ENCODE data around the gene NACA2. TPM values are rescaled to one million over a fixed set of nuclear protein-coding genes. Genes with fewer than 3 reads are reported as not detected.
"Not testable (repeated sequence)": the region's sequence is repeated elsewhere in the genome, so short reads cannot be mapped to it uniquely, and the experiment has no call there.

NACA2 gene
- total RNA-seq, 1 donor from 2014 or later: not detected

DNA sequence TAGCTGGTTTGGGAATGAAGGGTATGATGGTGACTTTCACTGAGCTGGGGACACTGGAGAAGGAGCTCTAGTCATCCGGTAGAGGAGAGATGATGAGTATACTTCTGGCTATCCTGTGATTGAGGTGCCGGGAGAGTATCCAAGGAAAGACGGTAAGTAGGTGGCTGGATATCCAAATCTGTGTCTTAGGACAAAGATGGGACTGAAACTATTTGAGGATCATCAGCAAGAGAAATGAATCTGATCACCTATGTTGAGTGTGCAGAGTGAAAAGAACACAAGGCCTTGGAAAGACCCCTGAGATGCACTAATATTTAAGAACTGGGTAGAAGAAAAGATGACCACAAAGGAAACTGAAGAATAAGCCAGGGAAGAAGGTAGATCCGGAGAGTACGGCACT lies 1.0 kb downstream of the NACA2 start:
- TF ChIP-seq, protein P1, sequence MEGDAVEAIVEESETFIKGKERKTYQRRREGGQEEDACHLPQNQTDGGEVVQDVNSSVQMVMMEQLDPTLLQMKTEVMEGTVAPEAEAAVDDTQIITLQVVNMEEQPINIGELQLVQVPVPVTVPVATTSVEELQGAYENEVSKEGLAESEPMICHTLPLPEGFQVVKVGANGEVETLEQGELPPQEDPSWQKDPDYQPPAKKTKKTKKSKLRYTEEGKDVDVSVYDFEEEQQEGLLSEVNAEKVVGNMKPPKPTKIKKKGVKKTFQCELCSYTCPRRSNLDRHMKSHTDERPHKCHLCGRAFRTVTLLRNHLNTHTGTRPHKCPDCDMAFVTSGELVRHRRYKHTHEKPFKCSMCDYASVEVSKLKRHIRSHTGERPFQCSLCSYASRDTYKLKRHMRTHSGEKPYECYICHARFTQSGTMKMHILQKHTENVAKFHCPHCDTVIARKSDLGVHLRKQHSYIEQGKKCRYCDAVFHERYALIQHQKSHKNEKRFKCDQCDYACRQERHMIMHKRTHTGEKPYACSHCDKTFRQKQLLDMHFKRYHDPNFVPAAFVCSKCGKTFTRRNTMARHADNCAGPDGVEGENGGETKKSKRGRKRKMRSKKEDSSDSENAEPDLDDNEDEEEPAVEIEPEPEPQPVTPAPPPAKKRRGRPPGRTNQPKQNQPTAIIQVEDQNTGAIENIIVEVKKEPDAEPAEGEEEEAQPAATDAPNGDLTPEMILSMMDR (IDR thresholded peaks at IDR 0.05): no peak
- Mint-ChIP-seq H3K27me3 (ENCODE audit: low read depth) (peaks cover 7% of the 10 kb centered on the region), H3K27ac (ENCODE audit: unreplicated experiment) (no peak overlapping the region), H3K36me3 (ENCODE audit: low read depth) (no peaks in the 10 kb centered on the region), H3K4me1 (ENCODE audit: low read depth) (no peaks in the 10 kb centered on the region), H3K9me3 (ENCODE audit: low read depth) (no peaks in the 10 kb centered on the region), H3K4me3 (ENCODE audit: unreplicated experiment) (no peak overlapping the region)
- no peak for DNase-seq (ENCODE audit: low spot score)

DNA sequence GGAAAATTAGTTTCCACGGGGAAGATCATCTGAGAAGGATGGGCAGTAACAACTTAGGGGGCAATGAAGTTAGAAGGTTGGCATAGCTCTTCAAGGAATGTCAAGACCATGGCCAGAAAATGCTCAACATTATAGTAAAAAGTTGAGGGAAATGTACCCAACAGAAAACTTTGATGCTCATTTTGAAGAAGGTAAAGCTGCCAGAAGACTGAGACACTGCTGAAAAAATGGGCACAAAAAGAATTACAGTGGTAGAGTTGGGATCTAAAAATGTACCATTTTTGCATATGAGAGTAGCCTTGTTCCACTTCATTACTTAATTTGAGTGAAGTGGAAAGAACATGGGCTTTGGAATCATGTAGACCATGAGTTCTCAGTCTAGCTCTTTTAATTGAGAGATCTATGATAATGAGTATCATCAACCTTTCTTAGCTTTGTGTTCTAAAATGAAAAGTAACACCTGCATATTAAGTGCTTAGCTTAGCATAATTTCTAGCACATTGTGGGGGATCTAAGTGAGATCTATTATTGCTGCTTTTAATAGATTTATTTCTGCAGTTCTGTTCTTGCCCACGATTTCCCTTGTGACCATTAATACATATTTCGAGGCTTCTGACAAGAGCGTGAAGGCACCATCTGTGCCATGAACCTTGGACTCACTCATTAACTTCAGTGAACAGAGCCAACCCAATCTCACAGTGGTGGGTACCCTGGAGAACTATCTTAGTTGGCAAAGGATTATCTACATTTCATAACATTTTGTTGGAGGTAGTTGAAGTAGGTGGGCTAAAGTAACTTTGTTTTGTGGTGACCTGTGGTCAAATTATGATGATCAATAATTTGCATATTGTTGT lies 3.0 kb downstream of the NACA2 start:
- no peak for DNase-seq (ENCODE audit: low spot score)
- no peaks in the 10 kb centered on the region for H3K4me1 Mint-ChIP-seq (ENCODE audit: low read depth)
- H3K27ac Mint-ChIP-seq (ENCODE audit: unreplicated experiment): no peak overlapping the region
- no peaks in the 10 kb centered on the region for H3K9me3 Mint-ChIP-seq (ENCODE audit: low read depth)
- TF ChIP-seq, protein P1 (IDR thresholded peaks at IDR 0.05): no peak
- no peak overlapping the region for H3K4me3 Mint-ChIP-seq (ENCODE audit: unreplicated experiment)
- peaks cover 2% of the 10 kb centered on the region for H3K27me3 Mint-ChIP-seq (ENCODE audit: low read depth)
- no peaks in the 10 kb centered on the region for H3K36me3 Mint-ChIP-seq (ENCODE audit: low read depth)

DNA sequence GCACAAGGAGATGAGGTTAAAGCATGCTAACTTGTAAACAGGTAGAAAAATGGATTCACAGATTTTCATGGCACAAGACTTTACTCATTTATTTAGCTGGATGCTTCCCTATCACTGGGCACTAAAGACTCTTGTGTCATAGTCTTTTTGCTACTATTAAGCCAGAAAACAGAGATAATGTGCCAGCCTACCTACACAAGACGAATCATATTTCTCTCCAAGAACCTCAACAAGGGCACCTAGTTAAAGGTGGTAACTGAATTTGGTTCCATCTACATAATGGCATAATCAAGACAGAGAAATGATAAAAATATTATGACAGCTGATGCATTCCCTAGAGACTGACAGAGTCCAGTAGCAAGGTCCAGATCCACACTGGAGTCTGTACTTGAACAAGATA lies 3.8 kb downstream of the NACA2 start:
- TF ChIP-seq, protein P1 (IDR thresholded peaks at IDR 0.05): no peak
- Mint-ChIP-seq H3K9me3 (ENCODE audit: low read depth) (no peaks in the 10 kb centered on the region), H3K4me1 (ENCODE audit: low read depth) (no peaks in the 10 kb centered on the region), H3K4me3 (ENCODE audit: unreplicated experiment) (no peak overlapping the region), H3K36me3 (ENCODE audit: low read depth) (no peaks in the 10 kb centered on the region), H3K27me3 (ENCODE audit: low read depth) (peaks cover 2% of the 10 kb centered on the region), H3K27ac (ENCODE audit: unreplicated experiment) (no peak overlapping the region)
- DNase-seq (ENCODE audit: low spot score): no peak

DNA sequence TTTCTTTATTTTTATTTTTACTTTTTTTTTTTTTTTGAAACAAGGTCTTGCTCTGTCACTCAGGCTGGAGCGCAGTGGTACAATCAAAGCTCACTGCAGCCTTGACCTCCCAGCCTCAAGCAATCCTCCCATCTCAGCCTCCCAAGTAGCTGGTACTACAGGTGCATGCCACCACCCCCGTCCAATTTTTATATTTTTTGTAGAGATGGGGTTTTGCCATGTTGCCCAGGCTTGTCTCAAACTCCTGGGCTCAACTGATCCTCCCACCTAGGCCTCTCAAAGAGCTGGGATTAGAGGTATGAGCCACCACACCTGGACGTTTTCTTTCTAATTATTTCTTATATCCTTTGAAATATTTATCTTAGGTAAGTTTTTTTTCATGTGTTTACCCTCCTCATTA lies 4.4 kb downstream of the NACA2 start:
- DNase-seq (ENCODE audit: low spot score); H3K27ac Mint-ChIP-seq (ENCODE audit: unreplicated experiment); H3K9me3 Mint-ChIP-seq (ENCODE audit: low read depth); H3K27me3 Mint-ChIP-seq (ENCODE audit: low read depth); H3K4me3 Mint-ChIP-seq (ENCODE audit: unreplicated experiment); H3K4me1 Mint-ChIP-seq (ENCODE audit: low read depth); H3K36me3 Mint-ChIP-seq (ENCODE audit: low read depth): not testable (repeated sequence)

DNA sequence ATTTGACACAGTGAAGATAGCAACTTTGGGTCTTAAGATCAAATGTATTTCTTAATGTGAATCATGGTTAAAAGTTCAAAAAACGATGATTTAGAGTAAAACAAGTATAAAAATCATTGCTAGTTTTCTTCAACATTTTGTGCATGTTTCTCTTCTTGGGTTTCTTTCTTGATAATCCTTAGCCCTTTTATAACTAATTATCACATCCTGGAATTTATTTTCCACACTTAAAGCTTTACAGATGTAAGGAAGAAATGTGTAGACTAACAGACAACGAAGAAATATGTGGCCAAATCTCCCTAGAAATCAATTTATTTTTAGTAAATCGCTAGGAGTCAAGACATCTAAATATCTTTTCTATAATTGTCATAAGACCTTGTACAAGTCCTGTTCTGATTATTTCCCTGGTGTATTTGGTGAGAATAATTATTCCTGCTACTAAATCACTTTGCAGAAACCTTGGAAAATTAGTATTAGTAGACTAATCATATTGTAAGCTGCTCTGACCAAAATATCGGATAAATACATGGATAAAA lies 4.9 kb downstream of the NACA2 start:
- no peak for DNase-seq (ENCODE audit: low spot score)
- no peaks in the 10 kb centered on the region for H3K4me1 Mint-ChIP-seq (ENCODE audit: low read depth)
- H3K4me3 Mint-ChIP-seq (ENCODE audit: unreplicated experiment): no peak overlapping the region
- H3K27ac Mint-ChIP-seq (ENCODE audit: unreplicated experiment): no peak overlapping the region
- no peaks in the 10 kb centered on the region for H3K9me3 Mint-ChIP-seq (ENCODE audit: low read depth)
- TF ChIP-seq, protein P1 (IDR thresholded peaks at IDR 0.05): no peak
- no peaks in the 10 kb centered on the region for H3K36me3 Mint-ChIP-seq (ENCODE audit: low read depth)
- peaks cover 3% of the 10 kb centered on the region for H3K27me3 Mint-ChIP-seq (ENCODE audit: low read depth)

All from chondrocyte (in vitro differentiated cells).